D341Med (cell line): ENCODE measurements around the gene RAP1GAP2.
"Not testable (repeated sequence)": the region's sequence is repeated elsewhere in the genome, so short reads cannot be mapped to it uniquely, and the experiment has no call there.

ENCODE experiments used
- DNase-seq: peaks from one replicate; pipeline ENCODE4 v3.0.0; 2012; ENCODE audit warnings: low spot score

The RAP1GAP2 gene

DNA sequence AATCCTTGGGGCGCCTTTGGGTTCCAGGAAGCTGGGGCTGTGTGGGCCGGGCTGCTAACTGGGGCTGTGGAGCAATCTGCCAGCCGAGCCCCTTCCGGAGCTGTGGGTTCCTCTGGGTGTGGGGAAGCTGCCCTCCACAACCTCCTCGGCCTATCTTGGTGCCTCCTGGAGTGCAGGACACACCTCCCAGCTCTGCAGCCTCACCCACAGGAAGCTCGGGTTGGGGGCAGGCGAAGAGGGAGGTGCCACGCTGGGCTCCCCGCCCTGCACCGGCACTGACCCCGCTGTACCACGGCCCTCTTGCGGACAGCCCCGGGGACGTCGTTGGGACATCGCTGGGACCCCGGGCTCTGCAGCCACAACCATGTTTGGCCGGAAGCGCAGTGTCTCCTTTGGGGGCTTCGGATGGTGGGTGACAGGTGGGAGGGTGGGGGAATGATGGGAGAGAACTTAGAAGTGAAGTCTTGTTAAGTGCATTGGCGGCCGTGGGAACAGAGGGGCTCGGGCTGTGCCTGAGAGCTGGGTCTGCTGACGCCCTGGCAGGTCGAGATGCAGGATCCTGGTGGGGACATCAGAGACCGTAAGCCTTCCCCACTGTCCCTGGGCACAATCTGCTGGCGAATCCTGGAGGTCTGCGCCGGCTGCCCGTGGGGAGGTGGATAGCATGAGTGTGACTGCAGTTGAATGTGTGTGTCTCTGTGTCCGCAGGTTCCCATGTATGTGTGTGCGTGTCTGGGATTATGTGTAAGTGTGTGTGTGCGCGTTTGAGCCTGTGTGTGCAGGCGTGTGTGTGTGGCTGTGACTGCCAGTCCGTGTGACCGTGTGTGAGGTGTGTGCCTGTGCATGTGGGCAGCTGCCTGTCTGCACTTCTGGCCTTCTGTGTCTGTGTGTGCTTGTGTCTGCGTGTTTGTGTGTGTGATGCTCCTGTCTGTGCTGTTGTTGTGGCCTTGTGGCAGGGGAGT, at the start of gene RAP1GAP2:
RAP1GAP2 (plus strand) TSS at position 275 of the 962 bp plus-strand sequence; CDS start at position 365, 90 bp downstream.
- no peak for DNase-seq

DNA sequence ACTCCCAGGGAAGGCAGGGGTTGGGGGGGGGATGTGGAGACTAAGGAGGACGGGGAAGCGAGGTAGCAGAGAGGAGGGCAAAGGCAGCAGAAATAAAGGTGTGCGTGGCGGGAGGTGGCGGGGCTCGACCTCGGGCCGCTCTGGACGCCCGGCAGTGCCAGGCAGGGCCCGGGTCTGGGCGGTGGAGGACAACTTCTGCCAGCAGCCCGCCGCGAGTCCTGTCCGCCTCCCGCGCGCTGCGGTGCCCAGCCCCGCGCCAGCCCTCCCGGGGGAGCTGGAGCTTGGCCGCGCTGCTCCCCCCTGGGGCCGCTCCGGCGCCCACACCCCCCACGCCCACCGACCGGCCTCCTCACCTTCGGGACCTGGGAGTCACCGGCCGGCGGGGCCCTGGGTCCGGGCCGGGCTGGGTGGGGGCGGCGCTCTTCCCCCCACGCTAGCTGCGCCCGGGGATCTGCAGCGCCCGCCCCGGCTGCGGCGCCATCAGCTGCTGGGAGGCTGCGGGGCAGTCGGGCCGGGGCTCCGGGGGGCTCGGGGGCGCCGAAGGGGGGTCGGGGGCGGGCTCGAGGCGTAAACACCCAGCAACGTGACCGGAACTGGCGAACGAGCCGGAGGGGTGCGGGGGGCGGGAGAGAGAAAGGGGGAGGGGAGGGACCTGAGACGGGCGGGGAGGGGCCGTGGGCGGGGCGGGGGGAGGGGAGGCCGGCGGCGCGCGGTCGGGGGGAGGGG, 47.0 kb upstream of the RAP1GAP2 start, which contains the start of gene CCDC92B:
CCDC92B (minus strand) TSS at position 595 of the 726 bp plus-strand sequence. CDS start 14,507 bp downstream, outside the sequence.
- peak; percentile 88 for DNase-seq

DNA sequence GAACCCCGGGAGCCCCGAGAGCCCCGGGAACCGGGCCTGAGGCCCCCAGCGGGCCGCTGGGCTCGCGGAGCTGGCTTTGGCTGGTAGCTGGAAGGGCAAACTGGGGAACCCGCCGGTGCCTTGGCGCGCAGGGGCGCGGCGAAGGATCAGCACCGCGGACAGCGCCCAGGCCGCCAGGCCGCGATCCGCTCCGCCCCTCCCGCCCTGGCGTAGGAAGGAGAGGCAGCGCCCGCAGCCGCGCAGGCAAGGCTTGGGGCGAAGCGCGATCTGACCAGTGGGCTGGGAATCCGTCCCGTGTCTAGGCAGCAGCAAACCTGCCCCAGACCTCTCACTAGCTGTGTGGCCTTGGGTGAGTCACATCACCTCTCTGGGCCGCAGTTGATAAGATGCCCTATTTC, 46.5 kb upstream of the RAP1GAP2 start:
- DNase-seq, result no peak

DNA sequence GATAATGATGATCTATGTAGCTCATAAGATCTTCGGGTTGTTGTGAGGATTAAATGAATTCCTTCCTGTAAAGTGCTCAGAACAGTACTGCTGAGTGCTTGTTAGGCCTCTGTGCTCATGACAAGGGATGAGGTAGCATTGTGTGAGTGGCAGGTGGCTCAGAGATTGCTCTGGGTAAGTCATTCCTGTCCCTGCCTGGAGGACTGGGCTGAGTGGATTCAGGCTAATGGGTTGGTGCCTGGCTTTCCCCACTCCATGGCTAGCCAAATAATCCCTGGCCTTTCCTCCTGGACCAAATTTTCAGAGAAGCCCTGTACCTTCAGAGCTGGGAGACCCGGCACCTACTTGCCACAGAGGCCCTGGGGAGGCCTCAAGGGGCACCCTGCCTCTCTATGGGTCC, 45.5 kb upstream of the RAP1GAP2 start:
- DNase-seq, result no peak

DNA sequence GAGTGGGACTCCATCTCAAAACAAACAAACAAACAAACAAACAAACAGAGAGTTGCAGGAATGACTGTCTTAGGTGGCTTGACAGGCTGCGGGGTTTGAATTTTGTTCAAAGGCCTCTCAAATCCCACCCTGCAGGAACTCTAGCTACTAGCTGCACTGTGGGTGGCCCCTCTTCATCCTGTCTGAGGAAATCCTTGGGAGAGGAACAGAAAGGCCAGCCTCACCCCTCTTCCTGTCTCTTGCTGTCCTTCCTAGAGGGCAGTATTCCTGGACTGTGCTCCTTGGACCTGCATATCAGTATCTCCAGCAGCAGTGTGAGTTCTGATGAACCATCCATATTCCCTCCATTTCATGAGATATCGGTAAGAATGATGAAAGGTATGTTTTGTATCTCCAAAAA, 44.7 kb upstream of the RAP1GAP2 start:
- DNase-seq, result no peak

DNA sequence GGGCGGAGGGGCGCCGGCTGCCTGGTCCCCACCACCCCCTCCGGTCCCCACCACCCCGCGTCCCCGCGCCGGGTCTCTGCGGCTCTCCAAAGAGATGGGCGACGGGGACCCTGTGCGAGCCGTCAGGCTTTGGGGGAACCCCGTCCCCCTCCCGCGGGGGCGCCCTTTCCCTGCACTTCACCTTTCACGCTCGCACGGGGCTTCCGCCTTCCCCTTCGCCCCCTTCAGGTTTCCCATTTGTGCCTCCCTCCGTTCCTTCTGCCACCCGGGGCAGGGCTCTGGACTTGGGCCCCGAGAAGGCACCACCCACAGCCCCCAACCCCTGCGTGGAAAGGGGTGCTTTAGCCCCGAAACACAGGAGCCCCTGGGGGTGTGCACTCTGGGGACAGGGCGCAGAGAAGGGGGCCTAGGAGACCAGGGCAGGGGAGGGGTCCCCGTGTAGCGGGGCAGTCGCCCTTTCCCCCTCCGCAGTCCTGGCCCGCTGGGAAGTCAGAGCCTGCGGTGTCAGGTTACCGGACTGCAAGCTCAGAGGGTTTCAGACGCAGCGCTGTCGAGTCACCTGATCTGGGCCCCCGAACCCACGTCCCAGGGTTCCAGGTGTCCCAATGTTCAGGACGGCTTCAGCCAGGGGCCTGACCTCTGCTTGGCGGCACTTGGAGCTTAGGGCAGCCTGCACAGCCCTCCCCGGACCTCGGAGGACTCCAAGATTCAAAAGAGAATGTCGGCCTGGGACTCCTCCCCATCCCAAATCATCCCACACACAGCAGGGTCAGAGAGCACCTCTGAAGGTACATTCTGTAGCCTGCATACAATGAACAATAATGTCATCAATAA, 40.1 kb upstream of the RAP1GAP2 start:
- no peak for DNase-seq

DNA sequence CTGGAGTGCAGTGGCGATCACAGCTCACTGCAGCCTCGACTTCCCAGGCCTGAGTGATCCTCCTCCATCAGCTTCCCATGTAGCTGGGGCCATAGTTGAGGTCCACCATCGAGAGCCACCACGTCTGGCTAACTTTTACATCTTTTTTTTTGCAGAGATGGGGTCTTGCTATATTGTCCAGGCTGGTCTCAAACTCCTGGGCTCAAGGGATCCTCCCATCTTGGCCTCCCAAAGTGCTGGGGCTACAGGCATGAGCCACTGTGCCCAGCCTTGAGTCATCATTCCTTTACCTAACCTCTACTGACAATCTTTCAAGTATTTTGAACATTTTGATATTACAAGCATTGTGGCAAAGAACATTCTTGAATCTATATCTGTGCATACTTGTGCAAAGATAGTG, 37.4 kb upstream of the RAP1GAP2 start:
- no peak for DNase-seq

DNA sequence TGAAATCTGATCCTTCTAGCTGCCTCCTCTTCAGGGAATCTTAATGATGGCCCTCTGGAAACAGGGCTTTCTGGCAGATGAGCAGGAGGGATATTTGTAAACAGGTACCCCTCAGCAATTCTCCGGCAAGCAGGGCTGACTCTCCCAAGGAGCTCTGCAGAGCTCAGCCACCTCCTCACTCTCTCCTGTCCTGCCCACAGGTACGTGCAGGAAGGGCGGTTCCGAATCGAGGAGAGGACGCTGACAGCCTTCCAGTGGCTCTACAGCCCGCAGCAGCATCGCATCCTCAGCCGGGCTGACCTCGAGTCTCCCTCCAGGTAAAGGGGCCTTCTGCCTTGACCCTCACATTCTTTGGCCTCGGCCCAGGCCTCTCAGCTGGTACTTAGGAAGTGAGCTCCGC, 26.1 kb upstream of the RAP1GAP2 start:
- DNase-seq, result no peak

DNA sequence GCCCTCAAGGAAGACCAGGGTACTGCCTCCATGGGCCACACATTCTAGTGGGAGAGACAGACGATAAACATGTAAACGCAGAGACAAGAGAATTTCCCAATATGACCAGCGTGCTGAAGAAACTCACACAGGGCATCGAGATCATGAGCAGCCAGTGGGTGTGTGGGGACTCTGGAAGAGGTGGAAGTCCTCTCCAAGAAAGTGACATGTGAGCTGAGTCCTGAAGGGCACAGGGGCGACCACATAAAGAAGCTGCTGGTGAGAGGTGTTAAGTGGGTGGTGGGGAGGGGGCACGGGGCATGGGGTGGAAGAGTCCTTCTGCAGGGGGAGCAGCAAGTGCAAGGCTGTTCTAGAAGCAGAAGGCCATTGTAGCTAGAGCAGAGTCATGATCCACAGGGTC, 21.0 kb upstream of the RAP1GAP2 start:
- DNase-seq, result no peak

DNA sequence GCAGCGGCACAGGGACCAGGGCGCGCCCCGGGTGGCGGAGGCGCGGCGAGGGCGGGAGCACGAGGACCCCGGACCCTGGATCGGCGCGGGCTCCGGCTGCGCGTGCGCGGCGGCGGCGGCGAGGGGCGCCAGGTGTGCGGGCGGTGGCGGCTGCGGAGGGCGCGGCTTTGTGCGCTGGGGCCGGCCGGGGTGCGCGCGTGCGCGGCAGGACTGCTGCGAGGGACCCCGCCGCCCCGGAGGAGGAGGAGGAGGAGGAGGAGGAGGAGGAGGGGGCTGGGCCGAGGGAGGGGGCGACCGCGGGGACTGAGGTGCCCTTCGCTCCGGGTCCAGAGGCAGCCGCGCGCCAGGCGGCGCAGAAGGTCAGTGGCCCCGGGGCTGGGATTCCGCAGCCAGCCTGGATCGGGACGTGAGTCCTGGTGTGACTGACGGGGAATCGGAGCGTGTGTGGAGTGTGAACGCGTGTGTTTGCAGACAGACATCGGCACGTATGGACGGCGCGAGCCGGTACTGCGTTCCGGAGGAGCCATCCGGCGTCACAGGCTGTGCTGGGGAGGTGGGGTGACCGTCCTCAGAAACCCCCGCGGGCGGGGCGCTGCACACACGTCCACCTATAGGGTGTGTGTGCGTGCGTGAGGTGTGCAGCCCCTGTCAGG, 19.5 kb upstream of the RAP1GAP2 start:
- DNase-seq, result peak; percentile 89

DNA sequence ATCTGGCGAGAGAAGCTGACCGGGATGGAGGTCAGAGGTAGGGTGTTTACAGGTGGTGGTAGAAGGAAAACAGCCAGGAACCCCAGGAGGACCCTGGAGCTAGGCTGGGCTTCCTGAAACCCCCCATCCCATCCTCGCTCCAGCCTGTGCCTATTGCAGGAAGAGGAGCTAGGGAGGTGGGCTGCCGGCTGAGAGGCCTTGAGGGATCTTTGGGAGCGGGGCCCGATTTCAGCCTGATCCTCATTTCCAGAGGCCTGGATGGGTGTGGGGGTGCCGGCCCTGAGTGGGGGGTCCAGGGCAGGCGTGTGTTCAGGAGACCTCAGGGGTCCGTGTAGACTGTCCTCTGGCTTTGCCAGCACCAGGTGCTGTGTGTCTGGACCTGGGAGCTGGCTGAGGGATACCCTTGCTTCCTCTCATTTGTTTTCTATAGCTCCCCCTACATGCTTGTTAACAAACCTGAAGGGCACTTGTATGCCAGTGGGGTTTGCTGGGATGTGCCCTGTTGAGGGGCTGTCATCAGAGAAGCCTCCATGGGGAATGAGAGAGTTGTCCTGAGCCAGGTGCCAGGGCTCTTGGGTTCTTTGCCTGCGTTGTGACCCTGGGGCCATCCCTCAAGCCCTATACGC, 18.9 kb upstream of the RAP1GAP2 start:
- DNase-seq, result no peak

DNA sequence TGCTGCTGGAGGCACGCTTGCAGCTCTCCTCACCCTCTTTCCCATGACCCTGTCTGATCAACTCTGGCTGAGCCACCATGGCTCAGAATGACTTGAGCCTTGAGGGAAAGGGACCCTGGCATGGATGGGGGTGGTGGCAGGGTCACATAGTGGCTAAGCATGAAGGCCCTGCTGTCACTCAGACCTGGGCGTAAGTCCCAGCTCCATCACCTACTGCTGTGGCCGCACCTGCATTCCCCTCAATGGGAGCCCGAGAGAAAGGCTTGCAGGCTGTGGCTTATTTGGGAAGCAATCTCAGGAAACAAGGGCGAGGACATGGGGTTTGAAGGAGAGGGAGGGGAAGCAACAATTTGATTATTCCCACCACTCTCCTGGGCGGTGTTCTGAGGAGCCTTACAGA, 17.7 kb upstream of the RAP1GAP2 start:
- no peak for DNase-seq

DNA sequence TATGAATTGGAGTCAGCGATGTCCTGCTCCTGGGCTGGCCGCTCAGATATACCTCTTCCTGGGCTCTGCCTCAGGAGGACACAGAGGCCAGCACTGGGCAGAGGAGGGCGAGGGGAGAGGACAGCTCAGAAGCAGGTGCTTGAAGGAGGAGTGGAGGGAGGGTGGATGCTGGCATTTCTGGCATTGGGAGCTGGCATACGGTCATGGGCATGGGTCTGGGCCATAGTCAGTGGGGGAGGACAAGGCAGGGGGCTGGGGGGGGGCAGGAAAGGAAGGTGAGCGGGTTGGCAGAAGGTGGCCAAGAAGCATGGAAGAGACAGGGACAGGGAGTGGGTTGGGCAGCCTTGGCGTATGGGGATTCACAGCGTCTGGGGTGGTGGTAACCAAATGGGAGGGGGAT, 16.7 kb upstream of the RAP1GAP2 start:
- DNase-seq, result no peak

DNA sequence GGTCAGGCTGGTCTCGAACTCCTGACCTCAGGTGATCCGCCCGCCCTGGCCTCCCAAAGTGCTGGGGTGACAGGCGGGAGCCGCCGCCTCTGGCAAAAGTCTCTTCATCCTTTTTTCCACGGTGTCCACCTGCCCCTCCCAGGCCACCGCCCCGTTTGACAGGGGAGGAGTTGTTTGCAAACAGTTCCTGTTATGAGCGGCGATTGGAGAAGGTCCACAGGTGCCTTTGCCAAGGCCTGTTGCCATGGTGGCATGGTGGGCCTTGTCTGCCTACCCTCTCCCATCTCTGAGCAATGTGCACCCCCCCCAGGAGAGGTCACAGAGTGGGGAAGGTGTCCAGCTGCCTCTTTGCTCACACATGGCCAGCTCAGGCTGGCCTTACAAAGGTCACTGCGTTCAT, 16.0 kb upstream of the RAP1GAP2 start:
- no peak for DNase-seq

DNA sequence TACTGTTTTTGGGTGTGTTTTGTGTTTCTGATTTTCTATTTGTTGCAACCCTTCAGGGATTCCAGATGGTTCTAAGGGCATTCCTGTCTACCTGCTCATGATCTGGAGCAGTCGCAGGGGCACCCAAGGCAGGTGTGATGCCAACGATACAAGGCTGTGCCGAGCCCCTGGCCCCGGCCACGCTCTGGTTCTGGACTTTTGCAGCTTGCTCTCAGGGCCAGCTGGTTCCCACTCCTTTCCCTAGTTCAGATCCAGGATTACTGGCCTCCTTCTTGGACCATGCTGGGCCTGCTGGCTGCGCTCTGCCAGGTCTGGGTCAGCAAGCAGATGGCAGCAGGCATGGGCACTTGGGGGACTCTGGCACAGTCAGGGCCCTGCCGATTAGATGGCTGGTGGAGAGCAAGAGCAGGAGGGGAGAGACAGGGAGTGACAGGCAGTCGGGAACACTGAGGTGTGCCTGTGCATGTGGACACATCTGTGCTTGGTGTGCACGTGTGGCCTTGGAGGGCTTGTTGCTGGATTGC, 15.2 kb upstream of the RAP1GAP2 start:
- no peak for DNase-seq

DNA sequence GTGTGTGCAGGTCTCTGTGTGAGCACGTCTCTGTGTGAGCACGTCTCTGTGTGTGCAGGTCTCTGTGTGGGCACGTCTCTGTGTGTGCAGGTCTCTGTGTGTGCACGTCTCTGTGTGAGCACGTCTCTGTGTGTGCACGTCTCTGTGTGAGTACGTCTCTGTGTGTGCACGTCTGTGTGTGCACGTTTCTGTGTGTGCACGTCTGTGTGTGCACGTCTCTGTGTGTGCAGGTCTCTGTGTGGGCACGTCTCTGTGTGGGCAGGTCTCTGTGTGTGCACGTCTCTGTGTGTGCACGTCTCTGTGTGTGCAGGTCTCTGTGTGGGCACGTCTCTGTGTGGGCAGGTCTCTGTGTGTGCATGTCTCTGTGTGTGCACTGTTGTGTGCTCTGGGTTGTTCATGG, 14.6 kb upstream of the RAP1GAP2 start:
- DNase-seq, result not testable (repeated sequence)

DNA sequence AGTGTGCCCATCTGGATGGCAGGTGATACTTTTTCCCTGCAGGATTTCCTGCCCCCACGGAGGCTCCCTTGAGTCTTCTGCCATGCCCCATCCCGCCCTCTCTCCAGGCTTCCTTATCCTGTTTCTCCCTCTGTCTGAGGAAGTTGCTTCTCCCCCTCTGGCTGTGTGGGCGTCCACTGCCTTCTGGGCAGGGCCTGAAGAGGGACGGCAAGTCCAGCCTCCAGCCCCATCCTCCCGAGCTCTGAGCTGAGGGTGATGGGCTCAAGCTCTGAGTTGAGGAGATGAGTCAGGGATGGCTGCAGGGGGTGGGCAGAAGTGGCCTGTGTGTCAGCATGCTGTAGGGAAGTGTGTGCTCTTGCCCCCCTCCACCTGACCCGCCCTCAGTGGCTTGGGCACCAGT, 14.2 kb upstream of the RAP1GAP2 start:
- no peak for DNase-seq

DNA sequence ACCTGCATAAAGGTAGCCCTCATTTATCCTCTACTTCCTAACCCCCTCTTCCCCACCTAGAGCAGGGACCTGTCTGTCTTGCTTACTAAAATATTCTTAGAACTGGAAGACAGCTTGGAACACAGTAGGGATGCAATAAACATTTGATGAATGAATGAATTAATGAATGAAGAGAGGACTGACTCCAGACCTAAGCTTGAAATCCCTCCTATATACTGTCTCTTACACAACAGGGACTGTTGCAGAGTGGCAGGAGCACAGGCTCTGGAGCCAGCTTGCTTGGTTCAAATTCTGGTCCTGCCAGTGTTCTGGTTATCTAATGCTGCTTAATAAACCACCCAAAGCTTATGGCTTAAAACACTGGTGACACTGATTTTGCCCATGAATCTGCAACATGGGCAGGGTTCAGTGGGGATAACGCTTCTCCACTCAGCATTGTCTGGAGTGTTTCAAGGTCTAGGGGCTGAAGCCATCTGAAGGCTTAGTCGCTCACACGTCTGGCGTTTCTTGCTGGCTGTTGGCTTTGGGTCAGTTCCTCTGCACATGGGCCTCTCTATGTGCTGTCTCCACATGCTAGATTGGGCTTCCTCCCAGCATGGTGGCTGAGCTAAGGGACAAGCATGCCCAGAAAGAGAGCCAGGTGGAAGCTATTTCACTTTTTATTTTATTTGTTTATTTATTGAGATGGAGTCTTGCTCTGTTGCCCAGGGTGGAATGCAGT, 12.8 kb upstream of the RAP1GAP2 start:
- no peak for DNase-seq

DNA sequence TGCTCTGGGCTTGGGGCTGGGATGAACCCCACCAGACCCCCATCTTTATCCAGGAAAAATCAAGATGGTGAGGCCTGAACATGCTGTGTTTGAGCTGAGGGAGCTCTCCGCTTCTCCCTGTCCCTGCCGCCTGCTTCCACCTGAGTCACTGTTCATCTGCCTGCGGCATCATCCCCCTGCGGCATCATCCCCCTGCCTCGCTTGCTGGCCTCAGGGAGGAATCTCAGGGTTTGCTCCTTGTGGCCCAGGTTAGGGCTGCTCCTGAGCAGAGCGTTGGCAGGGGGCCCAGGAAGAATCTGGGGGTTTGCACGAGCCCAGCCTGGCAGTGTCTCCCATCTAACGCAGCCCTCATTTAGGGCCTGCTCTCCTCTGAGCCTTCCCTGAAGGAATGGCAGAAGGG, 11.4 kb upstream of the RAP1GAP2 start:
- DNase-seq, result no peak

DNA sequence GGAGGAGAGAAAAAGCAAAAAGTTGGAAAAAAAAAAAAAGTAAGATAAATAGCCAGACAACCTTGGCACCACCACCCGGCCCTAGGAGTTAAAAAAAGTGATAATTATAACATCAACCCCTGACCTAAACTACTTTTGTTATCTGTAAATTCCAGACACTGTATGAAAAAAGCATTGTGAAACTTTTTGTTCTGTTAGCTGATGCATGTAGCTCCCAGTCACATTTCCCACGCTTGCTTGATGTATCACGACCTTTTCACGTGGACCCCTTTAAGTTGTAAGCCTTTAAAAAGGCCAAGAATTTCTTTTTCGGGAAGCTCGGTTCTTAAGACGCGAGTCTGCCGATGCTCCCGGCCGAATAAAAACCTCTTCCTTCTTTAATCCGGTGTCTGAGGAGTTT, 10.9 kb upstream of the RAP1GAP2 start:
- not testable (repeated sequence) for DNase-seq
